ENCODE measurements around the gene DNAJB4. TPM values are rescaled to one million over a fixed set of nuclear protein-coding genes. Genes with fewer than 3 reads are reported as not detected.

The DNAJB4 gene
- total and polyA plus RNA-seq, 2 experiments from 2014 or later: 40.2 to 46.2 TPM

DNA sequence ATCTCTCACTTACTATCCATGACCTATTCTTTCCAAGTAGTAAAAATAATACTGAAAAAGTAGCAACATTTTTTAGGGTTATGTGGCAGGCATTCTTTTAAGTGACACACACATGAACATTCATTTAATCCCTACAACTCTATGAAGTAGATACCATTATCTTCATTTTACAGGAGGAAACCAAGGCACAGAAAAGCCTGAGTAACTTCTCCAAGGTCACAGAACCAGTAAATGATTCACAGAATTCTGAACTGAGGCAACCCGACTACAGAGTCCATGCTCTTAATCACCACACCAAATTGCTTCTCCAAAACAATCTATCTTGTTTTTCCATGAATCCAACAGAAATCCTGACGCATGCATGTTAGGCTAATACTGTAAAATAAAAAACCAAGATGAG, 43.3 kb upstream of the DNAJB4 start:
- Histone ChIP-seq H3K27ac (peak overlapping the region; percentile 11), H3K27me3 (no peaks in the 10 kb centered on the region)
- DNase-seq (ENCODE audit: low read depth in 1 of 2, low spot score in 1 of 2): no peak

DNA sequence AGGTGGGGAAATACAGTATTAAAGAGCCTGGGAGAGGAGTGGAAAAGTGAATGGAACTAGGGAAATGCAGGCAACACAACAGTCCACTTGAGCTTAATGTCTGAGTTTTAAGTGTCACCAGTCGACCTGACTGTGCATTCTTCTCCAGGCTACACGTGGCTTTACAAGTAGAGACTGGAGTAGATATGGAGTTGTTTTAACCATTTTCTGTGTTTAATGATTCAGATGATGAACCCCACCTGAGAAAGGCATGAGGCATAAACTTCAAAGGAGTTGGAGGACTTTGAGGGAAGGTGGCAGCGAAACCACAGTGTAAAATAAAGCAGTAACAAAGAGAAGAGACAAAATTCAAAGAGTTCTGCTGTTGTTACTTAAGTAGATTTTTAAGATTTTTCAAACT, 38.4 kb upstream of the DNAJB4 start:
- Histone ChIP-seq H3K4me3 (no peak overlapping the region), H3K9me3 (ENCODE audit: low read depth) (no peaks in the 10 kb centered on the region), H3K27me3 (no peaks in the 10 kb centered on the region), H3K27ac (no peak overlapping the region), H3K4me1 (ENCODE audit: low read depth) (peaks cover 5% of the 10 kb centered on the region), H3K36me3 (peaks cover 84% of the 10 kb centered on the region)
- TF ChIP-seq, protein P1, sequence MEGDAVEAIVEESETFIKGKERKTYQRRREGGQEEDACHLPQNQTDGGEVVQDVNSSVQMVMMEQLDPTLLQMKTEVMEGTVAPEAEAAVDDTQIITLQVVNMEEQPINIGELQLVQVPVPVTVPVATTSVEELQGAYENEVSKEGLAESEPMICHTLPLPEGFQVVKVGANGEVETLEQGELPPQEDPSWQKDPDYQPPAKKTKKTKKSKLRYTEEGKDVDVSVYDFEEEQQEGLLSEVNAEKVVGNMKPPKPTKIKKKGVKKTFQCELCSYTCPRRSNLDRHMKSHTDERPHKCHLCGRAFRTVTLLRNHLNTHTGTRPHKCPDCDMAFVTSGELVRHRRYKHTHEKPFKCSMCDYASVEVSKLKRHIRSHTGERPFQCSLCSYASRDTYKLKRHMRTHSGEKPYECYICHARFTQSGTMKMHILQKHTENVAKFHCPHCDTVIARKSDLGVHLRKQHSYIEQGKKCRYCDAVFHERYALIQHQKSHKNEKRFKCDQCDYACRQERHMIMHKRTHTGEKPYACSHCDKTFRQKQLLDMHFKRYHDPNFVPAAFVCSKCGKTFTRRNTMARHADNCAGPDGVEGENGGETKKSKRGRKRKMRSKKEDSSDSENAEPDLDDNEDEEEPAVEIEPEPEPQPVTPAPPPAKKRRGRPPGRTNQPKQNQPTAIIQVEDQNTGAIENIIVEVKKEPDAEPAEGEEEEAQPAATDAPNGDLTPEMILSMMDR (IDR thresholded peaks at IDR 0.05; ENCODE audit: low read depth, low read length): no peak
- DNase-seq (ENCODE audit: low read depth in 1 of 2, low spot score in 1 of 2): no peak

More for the DNA sequence above, 43.3 kb upstream of the DNAJB4 start:
- Histone ChIP-seq H3K36me3 (peaks cover 95% of the 10 kb centered on the region), H3K4me1 (ENCODE audit: low read depth) (no peaks in the 10 kb centered on the region), H3K4me3 (no peak overlapping the region), H3K9me3 (ENCODE audit: low read depth) (no peaks in the 10 kb centered on the region)
- TF ChIP-seq, protein P1 (IDR thresholded peaks at IDR 0.05; ENCODE audit: low read depth, low read length): no peak

DNA sequence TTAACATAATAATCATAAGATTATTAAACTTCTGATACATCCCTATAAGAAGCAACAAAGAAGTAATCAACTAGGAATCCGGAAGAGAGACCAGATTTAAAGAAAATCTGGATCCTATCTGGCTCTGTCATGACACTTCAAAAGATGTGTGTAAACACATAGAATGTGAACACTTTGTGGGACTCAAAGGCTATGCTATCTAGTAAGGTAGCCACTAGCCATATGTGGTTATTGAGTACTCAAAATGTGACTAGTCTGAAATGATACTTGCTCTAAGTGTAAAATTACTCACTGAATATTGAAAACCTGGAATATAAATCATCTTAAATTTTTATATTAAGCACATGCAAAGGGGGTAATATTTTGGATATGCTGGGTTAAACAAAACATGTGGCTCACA, 34.5 kb upstream of the DNAJB4 start:
- no peak overlapping the region for H3K27ac ChIP-seq
- peaks cover 9% of the 10 kb centered on the region for H3K4me1 ChIP-seq (ENCODE audit: low read depth)
- TF ChIP-seq, protein P1 (IDR thresholded peaks at IDR 0.05; ENCODE audit: low read depth, low read length): no peak
- DNase-seq (ENCODE audit: low read depth in 1 of 2, low spot score in 1 of 2): no peak
- peaks cover 49% of the 10 kb centered on the region for H3K36me3 ChIP-seq
- H3K9me3 ChIP-seq (ENCODE audit: low read depth): no peaks in the 10 kb centered on the region
- no peaks in the 10 kb centered on the region for H3K27me3 ChIP-seq
- H3K4me3 ChIP-seq: no peak overlapping the region

DNA sequence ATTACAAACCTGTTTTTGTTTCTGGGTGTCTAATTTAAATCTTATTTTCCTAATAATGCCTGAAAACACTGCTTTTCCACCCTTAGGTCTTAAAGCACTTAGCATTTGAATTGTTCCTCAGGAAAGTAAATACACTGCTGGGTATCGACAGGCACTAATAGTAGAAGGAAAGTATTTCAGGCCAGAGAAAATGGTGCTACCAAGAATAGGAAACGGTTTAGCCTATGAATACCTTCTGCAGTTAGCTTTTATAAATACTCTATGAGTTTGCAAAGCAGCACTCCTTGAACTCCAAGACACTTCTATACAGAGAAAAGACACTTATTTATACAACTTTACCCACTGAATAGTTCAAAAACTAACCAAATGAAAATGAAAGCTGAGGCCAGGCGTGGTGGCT, 32.7 kb upstream of the DNAJB4 start:
- TF ChIP-seq, protein P1 (IDR thresholded peaks at IDR 0.05; ENCODE audit: low read depth, low read length): no peak
- peaks cover 36% of the 10 kb centered on the region for H3K36me3 ChIP-seq

DNA sequence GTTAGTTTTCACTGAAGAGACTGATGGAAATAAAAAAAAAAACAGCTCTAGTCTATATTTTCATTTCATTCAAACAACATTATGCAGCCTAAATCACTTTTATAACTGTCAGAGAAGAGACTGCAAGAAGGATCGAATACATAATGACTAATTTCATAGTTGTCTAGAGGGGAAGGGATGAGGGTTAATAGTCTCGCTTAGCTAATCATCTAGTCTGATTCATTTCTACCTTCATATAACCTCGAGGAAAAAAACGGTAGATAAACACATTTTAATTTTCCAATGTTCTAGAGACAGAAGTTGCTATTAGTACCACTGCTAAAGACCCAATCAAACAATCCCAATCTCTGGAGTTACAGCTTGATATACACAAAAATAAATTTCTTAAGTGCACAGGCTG, 29.4 kb upstream of the DNAJB4 start:
- DNase-seq (ENCODE audit: low read depth in 1 of 2, low spot score in 1 of 2): no peak
- TF ChIP-seq, protein P1 (IDR thresholded peaks at IDR 0.05; ENCODE audit: low read depth, low read length): no peak
- Histone ChIP-seq H3K36me3 (peaks cover 6% of the 10 kb centered on the region), H3K27me3 (no peaks in the 10 kb centered on the region), H3K27ac (no peak overlapping the region), H3K4me3 (peak overlapping the region; percentile 83), H3K4me1 (ENCODE audit: low read depth) (peaks cover 27% of the 10 kb centered on the region), H3K9me3 (ENCODE audit: low read depth) (no peaks in the 10 kb centered on the region)

More for the DNA sequence above, 32.7 kb upstream of the DNAJB4 start:
- H3K27me3 ChIP-seq: no peaks in the 10 kb centered on the region
- H3K4me3 ChIP-seq: no peak overlapping the region
- H3K4me1 ChIP-seq (ENCODE audit: low read depth): peaks cover 25% of the 10 kb centered on the region
- H3K9me3 ChIP-seq (ENCODE audit: low read depth): no peaks in the 10 kb centered on the region
- no peak for DNase-seq (ENCODE audit: low read depth in 1 of 2, low spot score in 1 of 2)
- H3K27ac ChIP-seq: no peak overlapping the region

DNA sequence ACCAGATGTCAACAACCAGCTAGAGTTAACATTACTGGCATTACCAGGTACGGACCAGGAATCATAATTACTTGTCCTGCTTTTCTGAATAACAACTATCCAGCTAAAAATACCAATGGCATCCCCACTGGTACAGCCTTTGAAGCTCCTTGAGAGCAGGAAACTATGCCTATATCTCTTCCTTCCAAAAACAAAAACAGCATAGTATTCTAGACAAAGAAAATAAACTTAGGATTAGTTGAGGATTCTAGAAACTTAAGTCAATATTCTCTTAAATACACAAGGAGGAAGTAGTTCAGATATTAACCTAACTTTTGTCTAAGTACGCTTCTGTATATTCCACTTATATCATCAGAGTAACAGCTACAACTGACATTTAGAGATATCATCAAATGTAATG, 28.8 kb upstream of the DNAJB4 start:
- Histone ChIP-seq H3K27me3 (no peaks in the 10 kb centered on the region), H3K9me3 (ENCODE audit: low read depth) (no peaks in the 10 kb centered on the region), H3K4me1 (ENCODE audit: low read depth) (peaks cover 24% of the 10 kb centered on the region), H3K36me3 (peaks cover 4% of the 10 kb centered on the region), H3K27ac (peak overlapping the region; percentile 35), H3K4me3 (peak overlapping the region; percentile 83)
- TF ChIP-seq, protein P1 (IDR thresholded peaks at IDR 0.05; ENCODE audit: low read depth, low read length): no peak
- DNase-seq (ENCODE audit: low read depth in 1 of 2, low spot score in 1 of 2): no peak

All from cardiac muscle cell (in vitro differentiated cells and primary cell).